ENCODE results near the gene PDZRN4.
"Not testable (repeated sequence)": the region's sequence is repeated elsewhere in the genome, so short reads cannot be mapped to it uniquely, and the experiment has no call there.

Gene PDZRN4

DNA sequence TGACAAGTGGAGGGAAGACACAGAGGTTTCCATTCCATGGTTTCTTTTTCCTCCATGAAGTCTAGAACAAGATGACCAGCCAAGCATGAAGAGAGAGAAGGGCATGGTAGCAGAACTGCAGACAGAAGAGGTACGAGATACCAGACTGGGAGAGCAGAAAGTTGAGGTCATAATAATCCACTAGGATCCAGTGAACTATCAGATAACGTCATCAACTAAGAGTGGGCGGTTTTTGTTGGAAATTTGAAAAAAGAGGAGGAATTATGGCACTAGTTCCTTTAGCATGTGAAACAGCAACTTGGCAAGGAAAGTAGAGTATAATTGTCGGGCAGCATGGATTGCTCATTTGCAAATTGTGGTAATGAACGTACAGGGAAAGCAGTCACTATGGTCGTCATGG, 357.6 kb downstream of the PDZRN4 start:
- Histone ChIP-seq H3K4me1 (ENCODE audit: insufficient read depth, low read length, poor library complexity, severe bottlenecking) (no peaks in the 10 kb centered on the region), H3K79me2 (ENCODE audit: insufficient read depth, low read length) (no peaks in the 10 kb centered on the region), H4K20me1 (ENCODE audit: insufficient read depth, low read length, poor library complexity, severe bottlenecking) (no peaks in the 10 kb centered on the region), H3K27me3 (ENCODE audit: insufficient read depth, low read length, poor library complexity, severe bottlenecking) (no peaks in the 10 kb centered on the region), H3K9me2 (replicated peaks; ENCODE audit: low read depth, low read length) (no peaks in the 10 kb centered on the region), H3K9me3 (ENCODE audit: insufficient read depth, low read depth, low read length) (no peaks in the 10 kb centered on the region), H3K9ac (ENCODE audit: low read depth, low read length, poor library complexity, severe bottlenecking) (no peak overlapping the region), H3F3A (ENCODE audit: low read depth) (no peaks in the 10 kb centered on the region), H3K36me3 (ENCODE audit: insufficient read depth, low read length) (no peaks in the 10 kb centered on the region), H2AFZ (ENCODE audit: low read length) (no peak overlapping the region), H3K4me3 (ENCODE audit: low read length, poor library complexity, severe bottlenecking) (no peak overlapping the region), H3K4me2 (ENCODE audit: low read depth, low read length, poor library complexity, severe bottlenecking) (no peak overlapping the region)
- TF ChIP-seq EZH2phosphoT487 (IDR thresholded peaks at IDR 0.05; ENCODE audit: borderline replicate concordance) = no peak
- TF ChIP-seq, protein P1, sequence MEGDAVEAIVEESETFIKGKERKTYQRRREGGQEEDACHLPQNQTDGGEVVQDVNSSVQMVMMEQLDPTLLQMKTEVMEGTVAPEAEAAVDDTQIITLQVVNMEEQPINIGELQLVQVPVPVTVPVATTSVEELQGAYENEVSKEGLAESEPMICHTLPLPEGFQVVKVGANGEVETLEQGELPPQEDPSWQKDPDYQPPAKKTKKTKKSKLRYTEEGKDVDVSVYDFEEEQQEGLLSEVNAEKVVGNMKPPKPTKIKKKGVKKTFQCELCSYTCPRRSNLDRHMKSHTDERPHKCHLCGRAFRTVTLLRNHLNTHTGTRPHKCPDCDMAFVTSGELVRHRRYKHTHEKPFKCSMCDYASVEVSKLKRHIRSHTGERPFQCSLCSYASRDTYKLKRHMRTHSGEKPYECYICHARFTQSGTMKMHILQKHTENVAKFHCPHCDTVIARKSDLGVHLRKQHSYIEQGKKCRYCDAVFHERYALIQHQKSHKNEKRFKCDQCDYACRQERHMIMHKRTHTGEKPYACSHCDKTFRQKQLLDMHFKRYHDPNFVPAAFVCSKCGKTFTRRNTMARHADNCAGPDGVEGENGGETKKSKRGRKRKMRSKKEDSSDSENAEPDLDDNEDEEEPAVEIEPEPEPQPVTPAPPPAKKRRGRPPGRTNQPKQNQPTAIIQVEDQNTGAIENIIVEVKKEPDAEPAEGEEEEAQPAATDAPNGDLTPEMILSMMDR (conservative IDR thresholded peaks at IDR 0.05; ENCODE audit: low read length) = no peak

DNA sequence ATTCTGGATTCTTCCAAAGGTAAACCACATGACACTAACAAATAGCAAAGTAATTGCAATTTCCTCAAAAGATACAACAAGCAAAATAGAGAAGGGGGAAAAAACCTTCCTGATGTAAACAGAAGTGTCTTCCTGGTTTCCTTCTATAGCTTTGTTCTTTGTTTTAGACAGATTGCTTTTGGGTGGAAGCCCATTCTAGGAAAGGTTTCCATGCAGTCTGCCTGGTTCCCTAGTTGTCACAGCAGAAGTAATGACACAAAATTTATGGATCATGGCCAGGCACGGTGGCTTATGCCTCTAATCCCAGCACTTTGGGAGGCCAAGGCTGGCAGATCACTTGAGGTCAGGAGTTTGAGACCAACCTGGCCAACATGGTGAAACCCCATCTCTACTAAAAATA, 359.0 kb downstream of the PDZRN4 start:
- not testable (repeated sequence) for H4K20me1 ChIP-seq (ENCODE audit: insufficient read depth, low read length, poor library complexity, severe bottlenecking); H3K36me3 ChIP-seq (ENCODE audit: insufficient read depth, low read length); H3K9ac ChIP-seq (ENCODE audit: low read depth, low read length, poor library complexity, severe bottlenecking); H3K4me2 ChIP-seq (ENCODE audit: low read depth, low read length, poor library complexity, severe bottlenecking); H3F3A ChIP-seq (ENCODE audit: low read depth); H3K9me3 ChIP-seq (ENCODE audit: insufficient read depth, low read depth, low read length); H2AFZ ChIP-seq (ENCODE audit: low read length); H3K9me2 ChIP-seq (replicated peaks; ENCODE audit: low read depth, low read length); H3K4me1 ChIP-seq (ENCODE audit: insufficient read depth, low read length, poor library complexity, severe bottlenecking); H3K4me3 ChIP-seq (ENCODE audit: low read length, poor library complexity, severe bottlenecking); H3K27me3 ChIP-seq (ENCODE audit: insufficient read depth, low read length, poor library complexity, severe bottlenecking); H3K79me2 ChIP-seq (ENCODE audit: insufficient read depth, low read length)

GRCh38 chr12:41548926-41549325, 360.8 kb downstream of the PDZRN4 start:
- no peak for TF ChIP-seq EZH2phosphoT487 (IDR thresholded peaks at IDR 0.05; ENCODE audit: borderline replicate concordance)
- TF ChIP-seq, protein P1 (conservative IDR thresholded peaks at IDR 0.05; ENCODE audit: low read length) = no peak
- Histone ChIP-seq H3K9me3 (ENCODE audit: insufficient read depth, low read depth, low read length) (no peaks in the 10 kb centered on the region), H3K9ac (ENCODE audit: low read depth, low read length, poor library complexity, severe bottlenecking) (no peak overlapping the region), H4K20me1 (ENCODE audit: insufficient read depth, low read length, poor library complexity, severe bottlenecking) (no peaks in the 10 kb centered on the region), H3K4me3 (ENCODE audit: low read length, poor library complexity, severe bottlenecking) (no peak overlapping the region), H3K27me3 (ENCODE audit: insufficient read depth, low read length, poor library complexity, severe bottlenecking) (no peaks in the 10 kb centered on the region), H2AFZ (ENCODE audit: low read length) (no peak overlapping the region), H3K4me2 (ENCODE audit: low read depth, low read length, poor library complexity, severe bottlenecking) (no peak overlapping the region), H3K9me2 (replicated peaks; ENCODE audit: low read depth, low read length) (no peaks in the 10 kb centered on the region), H3F3A (ENCODE audit: low read depth) (no peaks in the 10 kb centered on the region), H3K79me2 (ENCODE audit: insufficient read depth, low read length) (no peaks in the 10 kb centered on the region), H3K36me3 (ENCODE audit: insufficient read depth, low read length) (no peaks in the 10 kb centered on the region), H3K4me1 (ENCODE audit: insufficient read depth, low read length, poor library complexity, severe bottlenecking) (no peaks in the 10 kb centered on the region)

DNA sequence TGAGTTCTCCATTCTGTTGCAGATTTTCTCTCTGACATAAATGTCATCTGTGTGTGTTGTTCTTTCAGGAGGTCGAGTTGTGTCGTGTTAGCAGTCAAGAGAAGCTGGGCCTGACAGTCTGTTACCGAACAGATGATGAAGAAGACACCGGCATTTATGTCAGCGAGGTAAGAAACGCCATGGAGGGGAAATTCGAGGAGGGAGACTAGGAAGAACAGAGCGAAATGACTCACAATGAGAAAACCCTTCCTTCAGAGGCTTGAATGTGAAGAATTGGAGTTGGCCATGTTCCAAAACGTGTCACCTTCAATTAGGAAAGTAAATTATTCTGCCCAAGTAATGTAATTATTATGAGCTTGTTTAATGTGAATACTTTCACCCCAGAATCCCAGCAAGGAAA, 364.5 kb downstream of the PDZRN4 start:
- H3K79me2 ChIP-seq (ENCODE audit: insufficient read depth, low read length) = no peaks in the 10 kb centered on the region
- no peaks in the 10 kb centered on the region for H3K4me1 ChIP-seq (ENCODE audit: insufficient read depth, low read length, poor library complexity, severe bottlenecking)
- H3K27me3 ChIP-seq (ENCODE audit: insufficient read depth, low read length, poor library complexity, severe bottlenecking) = no peaks in the 10 kb centered on the region
- no peak for TF ChIP-seq EZH2phosphoT487 (IDR thresholded peaks at IDR 0.05; ENCODE audit: borderline replicate concordance)
- TF ChIP-seq, protein P1 (conservative IDR thresholded peaks at IDR 0.05; ENCODE audit: low read length) = no peak
- H3K9ac ChIP-seq (ENCODE audit: low read depth, low read length, poor library complexity, severe bottlenecking) = no peak overlapping the region
- no peak overlapping the region for H3K4me3 ChIP-seq (ENCODE audit: low read length, poor library complexity, severe bottlenecking)
- H2AFZ ChIP-seq (ENCODE audit: low read length) = no peak overlapping the region
- no peaks in the 10 kb centered on the region for H3F3A ChIP-seq (ENCODE audit: low read depth)
- H3K9me3 ChIP-seq (ENCODE audit: insufficient read depth, low read depth, low read length) = no peaks in the 10 kb centered on the region
- no peaks in the 10 kb centered on the region for H3K9me2 ChIP-seq (replicated peaks; ENCODE audit: low read depth, low read length)
- no peaks in the 10 kb centered on the region for H3K36me3 ChIP-seq (ENCODE audit: insufficient read depth, low read length)
- no peak overlapping the region for H3K4me2 ChIP-seq (ENCODE audit: low read depth, low read length, poor library complexity, severe bottlenecking)
- H4K20me1 ChIP-seq (ENCODE audit: insufficient read depth, low read length, poor library complexity, severe bottlenecking) = no peaks in the 10 kb centered on the region
